Omental fat pad (tissue), 4 donors: ENCODE results near the gene OXT. TPM values are rescaled to one million over a fixed set of nuclear protein-coding genes. Genes with fewer than 3 reads are reported as not detected.

Experiments used
- ATAC-seq: fragments of 150-250 bp; one replicate; pipeline ENCODE4 v1.9.1; 2016; ENCODE audit warnings: mild to moderate bottlenecking, moderate library complexity; ENCODE audit not compliant: low FRiP score
- DNase-seq: peaks from one replicate; pipeline ENCODE4 v3.0.0-alpha.2; 2019; ENCODE audit warnings: low spot score
- CTCF ChIP-seq, 3 donors: fragments of 450-650 bp; IDR thresholded peaks; one replicate each; pipeline ENCODE4 v1.5.1; 2016 to 2017; ENCODE audit warnings: antibody characterized with exemption in 3 of 3, mild to moderate bottlenecking in 3 of 3, moderate library complexity in 2 of 3
- total RNA-seq, 4 donors: library from RNA; depleted of rRNA; stranded (reverse); fragments of >200 nt; gene quantifications; one replicate each; pipeline ENCODE4 v1.1.0, GENCODE V29; 2016

The OXT gene
- total RNA-seq, 4 donors from 2014 or later, result not detected

GRCh38 chr20:3038454-3038853, 33.0 kb upstream of the OXT start:
- no peak for ATAC-seq
- TF ChIP-seq CTCF (IDR thresholded peaks at IDR 0.05), result no peak
- DNase-seq, result no peak

- no peak for TF ChIP-seq CTCF (IDR thresholded peaks at IDR 0.05)
- DNase-seq, result no peak
- no peak for ATAC-seq
These were observed 32.0 kb upstream of the OXT start for GRCh38 chr20:3039426-3039825.

GRCh38 chr20:3040086-3040485, 31.3 kb upstream of the OXT start:
- DNase-seq (no peak), ATAC-seq (no peak)
- no peak for TF ChIP-seq CTCF (IDR thresholded peaks at IDR 0.05)

GRCh38 chr20:3041854-3042409, 29.5 kb upstream of the OXT start:
- DNase-seq, result no peak
- no peak for TF ChIP-seq CTCF (IDR thresholded peaks at IDR 0.05)
- no peak for ATAC-seq

GRCh38 chr20:3042625-3043024, 28.8 kb upstream of the OXT start:
- DNase-seq (no peak), ATAC-seq (no peak)
- no peak for TF ChIP-seq CTCF (IDR thresholded peaks at IDR 0.05)

GRCh38 chr20:3043322-3043721, 28.1 kb upstream of the OXT start, which contains the start of gene GNRH2:
Gene GNRH2 (plus strand): TSS chr20:3043622. CDS start chr20:3044415, 793 bp downstream.
- TF ChIP-seq CTCF (IDR thresholded peaks at IDR 0.05), result no peak
- no peak for ATAC-seq
- DNase-seq, result no peak

- ATAC-seq, result no peak
- no peak for DNase-seq
- TF ChIP-seq CTCF (IDR thresholded peaks at IDR 0.05), result no peak
These were observed 27.0 kb upstream of the OXT start for GRCh38 chr20:3044336-3044965.
